Retinal pigment epithelial cell (primary cell): ENCODE results near the gene BRI3.

Experiments used
- DNase-seq: peaks from one replicate; pipeline ENCODE4 v3.0.0-alpha.2; 2010; ENCODE audit warnings: low read depth
- H3K4me3 ChIP-seq: 2 replicates; pipeline ENCODE4 v1.5.1; 2011; ENCODE audit warnings: mild to moderate bottlenecking, low read length, control low read depth, moderate library complexity
- CTCF ChIP-seq: conservative IDR thresholded peaks from 2 replicates; pipeline ENCODE4 v1.5.1; 2011; ENCODE audit warnings: low read depth, low read length, control low read depth, inconsistent platforms

Gene BRI3

DNA sequence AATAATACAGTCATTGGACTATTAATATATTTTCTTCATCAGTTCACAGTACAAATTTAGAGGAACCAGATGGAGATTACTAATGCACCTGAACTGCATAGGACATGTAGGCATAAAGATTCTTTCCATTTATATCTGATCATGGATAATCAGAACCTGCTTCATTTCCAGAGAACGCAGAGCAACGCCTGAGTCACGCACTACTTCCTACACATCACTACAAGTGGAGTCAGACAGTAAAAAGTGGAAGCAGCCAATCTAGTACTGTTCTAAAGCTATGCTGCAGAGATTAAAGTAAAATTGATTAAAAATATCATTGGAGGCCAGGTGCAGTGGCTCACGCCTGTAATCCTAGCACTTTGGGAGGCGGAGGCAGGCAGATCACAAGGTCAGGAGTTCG lies 43.3 kb downstream of the BRI3 start:
- DNase-seq: no peak
- no peak for TF ChIP-seq CTCF
- no peak overlapping the region for H3K4me3 ChIP-seq

DNA sequence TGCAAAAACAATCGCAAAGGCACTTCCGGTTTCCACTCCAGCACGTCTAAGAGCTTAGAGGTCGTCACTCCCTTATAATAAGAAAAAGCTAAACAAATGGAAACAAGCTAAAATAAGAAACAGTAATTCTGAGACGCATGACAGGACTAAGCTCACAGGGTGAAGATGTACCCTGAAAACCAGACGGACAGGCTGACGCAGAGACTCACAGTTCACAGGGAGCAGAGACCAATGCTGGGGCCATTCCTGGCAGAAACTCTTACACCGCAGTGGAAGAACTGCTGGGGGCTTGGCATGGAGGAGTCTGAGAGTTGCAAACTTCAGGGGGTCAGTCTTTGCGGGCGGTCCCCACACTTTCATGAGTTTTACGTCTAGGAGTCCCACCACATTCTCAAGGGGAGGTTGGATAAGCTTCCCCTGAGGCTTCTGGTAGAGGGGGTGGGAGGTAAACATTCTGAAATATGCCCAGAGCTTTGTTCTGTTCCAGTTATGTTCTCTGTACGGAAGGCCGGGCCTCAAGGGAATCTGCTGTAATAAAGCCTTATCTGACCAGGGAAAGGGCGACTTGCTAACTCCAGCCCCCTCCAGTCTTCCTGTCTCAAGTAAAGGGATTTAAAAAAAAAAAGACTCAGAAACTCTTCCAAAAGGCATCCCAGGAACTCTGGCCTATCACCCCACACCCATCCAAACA lies 47.8 kb downstream of the BRI3 start:
- no peak for TF ChIP-seq CTCF
- H3K4me3 ChIP-seq: no peak overlapping the region

GRCh38 chr7:98329791-98330373 lies 48.4 kb downstream of the BRI3 start:
- DNase-seq: no peak
- no peak overlapping the region for H3K4me3 ChIP-seq
- no peak for TF ChIP-seq CTCF

More for the DNA sequence above, 47.8 kb downstream of the BRI3 start:
- DNase-seq: no peak

DNA sequence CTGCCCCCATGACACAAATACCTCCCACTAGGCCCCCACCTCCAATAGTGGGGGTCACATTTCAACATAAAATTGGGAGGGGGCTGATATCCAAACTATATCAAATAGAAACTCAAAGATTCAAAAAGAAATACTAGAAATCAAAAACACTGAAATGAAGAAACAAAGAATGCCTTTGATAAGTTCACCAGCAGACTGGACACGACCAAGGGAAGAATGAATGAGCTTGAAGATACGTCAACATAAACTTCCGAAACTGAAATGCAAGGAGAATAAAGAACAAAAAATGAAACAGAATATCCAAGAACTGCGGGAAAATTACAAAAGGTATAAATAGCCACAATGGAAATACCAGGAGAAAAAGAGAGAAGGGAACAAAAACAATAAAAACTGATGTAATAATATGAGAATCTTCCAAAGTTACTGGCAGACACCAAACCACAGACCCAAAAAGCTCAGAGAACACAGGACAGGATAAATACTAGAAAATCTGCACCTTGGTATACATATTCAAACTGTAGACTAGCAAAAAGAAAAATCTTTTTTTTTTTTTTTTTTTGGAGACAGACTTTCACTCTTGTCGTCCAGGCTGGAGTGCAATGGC lies 49.5 kb downstream of the BRI3 start:
- DNase-seq: no peak
- no peak for TF ChIP-seq CTCF
- no peak overlapping the region for H3K4me3 ChIP-seq

DNA sequence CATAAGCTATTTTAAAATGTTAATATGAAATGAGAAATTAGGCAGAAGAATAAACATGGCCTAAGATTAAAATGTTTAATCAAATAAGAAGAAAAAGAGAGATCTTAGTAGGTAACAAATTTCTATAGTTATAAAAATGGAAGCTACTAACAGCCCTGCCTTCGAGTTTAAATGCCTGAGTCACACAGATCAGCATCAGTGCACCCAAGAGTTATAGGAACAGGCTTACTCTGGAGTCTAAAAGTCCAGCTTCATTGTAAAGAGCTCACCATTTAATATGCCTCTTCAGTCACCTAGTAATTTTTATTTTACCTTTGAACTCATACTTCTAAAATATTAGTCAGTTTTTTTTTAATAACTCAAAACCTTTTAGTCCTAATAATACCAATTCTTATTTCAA lies 52.6 kb downstream of the BRI3 start:
- TF ChIP-seq CTCF: no peak
- H3K4me3 ChIP-seq: no peak overlapping the region
- DNase-seq: no peak

DNA sequence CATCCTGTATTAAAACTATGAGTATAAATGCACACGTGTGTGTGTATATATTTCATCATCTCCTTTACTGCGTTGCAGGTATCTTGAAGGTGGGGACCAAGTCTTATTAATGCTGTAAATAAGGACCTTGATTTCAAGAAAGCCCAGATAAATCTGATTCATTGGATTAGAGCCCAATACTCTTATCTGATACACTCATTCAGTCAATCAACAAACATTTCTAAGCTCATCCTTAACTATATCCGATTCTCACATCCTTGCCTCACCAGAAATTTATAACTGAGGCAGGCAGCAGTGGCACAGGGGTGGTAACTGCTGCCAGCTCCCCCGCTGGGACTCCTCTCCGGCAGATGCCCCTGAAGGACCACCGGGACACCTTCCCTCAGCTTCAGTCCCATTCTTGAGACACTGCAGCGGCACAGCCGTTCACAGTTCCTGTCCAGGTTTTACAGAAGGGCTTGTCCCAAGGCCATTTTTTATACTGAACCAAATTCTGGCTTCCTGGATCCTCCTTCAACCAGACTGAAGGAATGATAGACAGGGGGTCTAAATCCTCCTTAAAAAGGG lies 54.0 kb downstream of the BRI3 start:
- no peak for TF ChIP-seq CTCF
- no peak for DNase-seq
- no peak overlapping the region for H3K4me3 ChIP-seq
